OCI-LY7 (cell line): ENCODE measurements around the gene CPNE4. TPM values are rescaled to one million over a fixed set of nuclear protein-coding genes. Genes with fewer than 3 reads are reported as not detected.

Experiments
- BruUV-seq: library from RNA; stranded (reverse); fragments of 400-500 nt; replicated peaks from 2 replicates; lab custom pipeline; 2021; lab: Mats Ljungman, UMichigan
- CTCF ChIA-PET: fragments of 300-600 bp; sonication (Branson Sonifier 250); formaldehyde crosslinking; loops from one replicate; lab custom pipeline; 2022; ENCODE audit warnings: antibody characterized with exemption; ENCODE audit not compliant: unreplicated experiment; lab: Charles Lee
- POLR2A ChIA-PET: fragments of 300-600 bp; sonication (Branson Sonifier 250); formaldehyde crosslinking; loops from one replicate; lab custom pipeline; 2022; ENCODE audit warnings: antibody characterized with exemption; lab: Charles Lee
- DNase-seq: peaks from one replicate; pipeline ENCODE4 v3.0.0-alpha.2; 2015; ENCODE audit warnings: low spot score
- H2AFZ ChIP-seq: fragments of 200-600 bp; sonication (generic), shearing (Covaris generic); 2 replicates; pipeline ENCODE4 v1.6.1; 2014; ENCODE audit warnings: mild to moderate bottlenecking, antibody characterized with exemption, low read length, moderate library complexity
- H3K27ac ChIP-seq: fragments of 200-600 bp; sonication (generic); 2 replicates; pipeline ENCODE4 v1.5.1; 2014; ENCODE audit warnings: mixed run types, low read depth, mild to moderate bottlenecking, moderate library complexity, low read length, inconsistent platforms; ENCODE audit not compliant: poor library complexity, severe bottlenecking
- H3K36me3 ChIP-seq: fragments of 200-600 bp; sonication (generic); 2 replicates; pipeline ENCODE4 v1.6.1; 2014; ENCODE audit warnings: mild to moderate bottlenecking, antibody characterized with exemption, low read length, moderate library complexity, mixed read lengths; ENCODE audit not compliant: insufficient read depth
- H3K4me1 ChIP-seq: fragments of 200-600 bp; sonication (generic); 2 replicates; pipeline ENCODE4 v1.5.1; 2014; ENCODE audit warnings: mild to moderate bottlenecking, low read length; ENCODE audit not compliant: insufficient read depth, poor library complexity, severe bottlenecking
- H3K4me2 ChIP-seq: fragments of 200-600 bp; sonication (generic); 2 replicates; pipeline ENCODE4 v1.6.1; 2014; ENCODE audit warnings: mild to moderate bottlenecking, low read length
- H3K4me3 ChIP-seq: fragments of 200-600 bp; sonication (generic); 2 replicates; pipeline ENCODE4 v1.5.1; 2014; ENCODE audit warnings: mild to moderate bottlenecking, low read depth, low read length; ENCODE audit not compliant: poor library complexity, severe bottlenecking
- H3K79me2 ChIP-seq: fragments of 200-600 bp; sonication (generic); 2 replicates; pipeline ENCODE4 v1.6.1; 2016; ENCODE audit warnings: low read depth, mild to moderate bottlenecking, low read length, moderate library complexity, mixed read lengths; ENCODE audit not compliant: insufficient read depth
- H3K9me2 ChIP-seq: fragments of 200-600 bp; sonication (generic); 2 replicates; pipeline ENCODE4 v1.6.1; 2016; ENCODE audit warnings: mild to moderate bottlenecking, low read length, mixed read lengths; ENCODE audit not compliant: insufficient read depth
- H3K9me3 ChIP-seq: fragments of 200-600 bp; sonication (generic); 2 replicates; pipeline ENCODE4 v1.6.1; 2014; ENCODE audit warnings: mild to moderate bottlenecking, mixed run types, low read length, mixed read lengths
- H4K20me1 ChIP-seq: fragments of 200-600 bp; sonication (generic); 2 replicates; pipeline ENCODE4 v1.6.1; 2014; ENCODE audit warnings: mild to moderate bottlenecking, antibody characterized with exemption, low read length, moderate library complexity, mixed read lengths; ENCODE audit not compliant: insufficient read depth
- EZH2phosphoT487 ChIP-seq: fragments of 200-600 bp; sonication (generic); IDR thresholded peaks from 2 replicates; pipeline ENCODE4 v1.6.1; 2018; ENCODE audit warnings: low read depth, borderline replicate concordance, mild to moderate bottlenecking, mixed run types, antibody characterized with exemption, low read length, moderate library complexity, mixed read lengths
- intact Hi-C: fragments of 100-400 bp; cut with micrococcal nuclease; formaldehyde crosslinking; loops from one replicate; pipeline ENCODE4 v1.10.0; 2022; ENCODE audit not compliant: unreplicated experiment
- total RNA-seq, 2 experiments: library from RNA; depleted of rRNA in 1 of 2; stranded (reverse); fragments of >200 nt in 1 of 2; shearing (Covaris generic) in 1 of 2; gene quantifications; 2 replicates each; pipeline ENCODE4 v1.2.3, GENCODE V29; 2014 to 2022
- TF ChIP-seq, protein P1 (sequence below): fragments of 200-600 bp; sonication (generic); conservative IDR thresholded peaks from 2 replicates; pipeline ENCODE4 v1.5.1; 2014; ENCODE audit warnings: mild to moderate bottlenecking, antibody characterized with exemption, low read length, moderate library complexity, mixed read lengths

The CPNE4 gene
- total RNA-seq, 2 experiments from 2014 or later, result not detected

DNA sequence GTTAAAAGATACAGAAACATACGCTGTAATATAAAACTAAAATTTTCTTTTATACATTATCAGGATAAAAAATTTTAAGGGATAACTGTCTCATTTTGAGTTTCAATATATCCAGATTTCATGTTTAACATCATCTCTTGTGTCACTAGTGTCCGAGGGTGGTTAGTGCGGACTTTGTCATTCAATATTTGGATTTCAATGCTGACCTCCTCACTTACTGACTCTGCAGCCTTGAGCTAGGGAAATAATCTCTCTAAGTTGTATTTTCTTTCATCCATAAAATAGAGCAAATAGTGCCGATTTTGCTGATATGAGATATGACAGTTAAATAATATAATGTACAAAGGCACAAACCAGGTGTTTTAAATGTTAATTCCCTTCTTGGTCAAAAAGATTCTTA is 203.2 kb downstream of the CPNE4 start:
- H3K36me3 ChIP-seq, result no peaks in the 10 kb centered on the region
- intact Hi-C loops, result no loop called here
- H3K9me3 ChIP-seq, result no peaks in the 10 kb centered on the region
- BruUV-seq, result no TSS peak
- DNase-seq, result no peak
- no peaks in the 10 kb centered on the region for H3K9me2 ChIP-seq
- H3K79me2 ChIP-seq, result no peaks in the 10 kb centered on the region
- H3K4me2 ChIP-seq, result no peak overlapping the region
- H3K4me1 ChIP-seq, result no peaks in the 10 kb centered on the region
- no peak overlapping the region for H2AFZ ChIP-seq
- ChIA-PET POLR2A (no interaction called here), CTCF (no interaction called here)
- H3K27ac ChIP-seq, result no peak overlapping the region
- TF ChIP-seq, protein P1, sequence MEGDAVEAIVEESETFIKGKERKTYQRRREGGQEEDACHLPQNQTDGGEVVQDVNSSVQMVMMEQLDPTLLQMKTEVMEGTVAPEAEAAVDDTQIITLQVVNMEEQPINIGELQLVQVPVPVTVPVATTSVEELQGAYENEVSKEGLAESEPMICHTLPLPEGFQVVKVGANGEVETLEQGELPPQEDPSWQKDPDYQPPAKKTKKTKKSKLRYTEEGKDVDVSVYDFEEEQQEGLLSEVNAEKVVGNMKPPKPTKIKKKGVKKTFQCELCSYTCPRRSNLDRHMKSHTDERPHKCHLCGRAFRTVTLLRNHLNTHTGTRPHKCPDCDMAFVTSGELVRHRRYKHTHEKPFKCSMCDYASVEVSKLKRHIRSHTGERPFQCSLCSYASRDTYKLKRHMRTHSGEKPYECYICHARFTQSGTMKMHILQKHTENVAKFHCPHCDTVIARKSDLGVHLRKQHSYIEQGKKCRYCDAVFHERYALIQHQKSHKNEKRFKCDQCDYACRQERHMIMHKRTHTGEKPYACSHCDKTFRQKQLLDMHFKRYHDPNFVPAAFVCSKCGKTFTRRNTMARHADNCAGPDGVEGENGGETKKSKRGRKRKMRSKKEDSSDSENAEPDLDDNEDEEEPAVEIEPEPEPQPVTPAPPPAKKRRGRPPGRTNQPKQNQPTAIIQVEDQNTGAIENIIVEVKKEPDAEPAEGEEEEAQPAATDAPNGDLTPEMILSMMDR, result no peak
- no peak for TF ChIP-seq EZH2phosphoT487
- no peaks in the 10 kb centered on the region for H4K20me1 ChIP-seq
- H3K4me3 ChIP-seq, result no peak overlapping the region

DNA sequence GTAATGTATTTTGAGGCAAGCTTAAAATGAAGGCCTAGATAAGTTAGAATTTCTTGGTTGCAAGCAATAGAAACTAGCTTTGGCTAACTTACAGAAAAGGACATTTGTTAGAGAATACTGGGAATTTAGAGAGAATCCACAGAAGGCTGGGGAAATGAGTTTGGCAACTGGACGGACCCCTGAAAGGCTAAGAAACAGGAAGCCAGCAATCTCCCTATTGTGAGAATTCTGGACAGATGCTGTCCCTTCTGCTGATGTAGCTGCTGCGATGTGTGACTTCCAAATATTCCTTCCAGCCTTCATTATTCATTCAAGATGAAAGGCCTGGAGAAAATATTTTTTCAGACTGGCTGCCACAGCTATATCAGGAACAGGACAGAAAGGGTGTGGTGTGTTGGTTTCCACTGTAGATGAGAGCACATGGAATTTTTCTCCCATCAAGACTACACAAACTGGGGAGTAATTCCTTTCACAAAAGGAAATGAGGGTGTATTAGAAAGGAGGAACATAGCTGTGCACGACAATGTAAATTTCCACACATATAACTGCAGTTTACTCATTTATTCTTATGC is 213.5 kb downstream of the CPNE4 start:
- POLR2A ChIA-PET, result no interaction called here
- TF ChIP-seq EZH2phosphoT487, result no peak
- TF ChIP-seq, protein P1, result no peak
- Histone ChIP-seq H3K4me1 (no peaks in the 10 kb centered on the region), H3K36me3 (no peaks in the 10 kb centered on the region), H3K4me2 (no peak overlapping the region), H3K4me3 (no peak overlapping the region), H3K27ac (no peak overlapping the region), H3K9me2 (no peaks in the 10 kb centered on the region), H3K9me3 (no peaks in the 10 kb centered on the region), H4K20me1 (no peaks in the 10 kb centered on the region), H2AFZ (no peak overlapping the region), H3K79me2 (no peaks in the 10 kb centered on the region)
- DNase-seq, result no peak
- no TSS peak for BruUV-seq
- intact Hi-C loops, result no loop called here
- CTCF ChIA-PET, result no interaction called here

DNA sequence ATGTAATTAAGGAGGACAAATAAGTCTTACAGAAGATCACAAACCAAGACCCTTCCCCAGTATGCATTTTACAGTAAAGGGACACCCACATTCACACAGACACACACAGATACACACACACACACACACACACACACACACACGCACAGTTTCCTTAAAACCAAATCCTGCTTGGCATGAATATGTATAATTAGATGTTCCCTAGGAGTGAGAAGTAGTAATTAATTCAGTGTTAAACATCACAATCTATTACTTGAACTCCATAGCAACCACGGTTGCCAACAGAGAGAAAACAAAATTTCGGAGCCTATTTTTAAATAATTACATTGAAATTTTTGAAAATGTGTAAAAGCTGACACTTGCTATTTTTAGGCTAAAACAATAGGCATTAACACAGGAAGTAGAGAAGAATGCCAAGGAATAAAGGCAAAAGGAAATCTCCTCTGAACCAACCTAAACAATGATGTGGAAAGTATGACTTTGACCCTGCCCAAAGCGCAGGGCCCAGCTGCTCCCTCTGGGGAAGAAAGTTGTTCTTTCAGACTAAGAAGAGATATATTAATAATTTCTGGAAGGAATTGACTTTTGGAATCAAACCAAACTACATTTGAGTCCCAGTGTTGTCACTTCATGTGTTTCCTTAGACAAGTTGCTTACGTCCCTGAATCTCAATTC is 215.3 kb downstream of the CPNE4 start:
- H3K27ac ChIP-seq, result no peak overlapping the region
- no peak overlapping the region for H3K4me3 ChIP-seq
- BruUV-seq, result no TSS peak
- H3K9me2 ChIP-seq, result no peaks in the 10 kb centered on the region
- no peaks in the 10 kb centered on the region for H3K9me3 ChIP-seq
- no peak overlapping the region for H3K4me2 ChIP-seq
- ChIA-PET CTCF (no interaction called here), POLR2A (no interaction called here)
- H2AFZ ChIP-seq, result no peak overlapping the region
- H3K79me2 ChIP-seq, result no peaks in the 10 kb centered on the region
- no peaks in the 10 kb centered on the region for H4K20me1 ChIP-seq
- intact Hi-C loops, result no loop called here
- no peak for DNase-seq
- no peaks in the 10 kb centered on the region for H3K36me3 ChIP-seq
- no peaks in the 10 kb centered on the region for H3K4me1 ChIP-seq
- TF ChIP-seq, protein P1, result no peak
- no peak for TF ChIP-seq EZH2phosphoT487
